GM18951 (cell line): ENCODE results near the gene CEP126.

ENCODE experiments used
- POLR2A ChIP-seq: IDR thresholded peaks from 4 replicates; pipeline ENCODE4 v1.6.1; 2011; ENCODE audit warnings: mild to moderate bottlenecking; ENCODE audit not compliant: insufficient read length, insufficient read depth; ENCODE audit errors: extremely low read depth
- in situ Hi-C: fragments of 300-500 bp; cut with MboI; formaldehyde crosslinking; loops from one replicate; pipeline ENCODE4 v1.12.0; 2022; ENCODE audit warnings: low sequenced_read_pairs, mixed read lengths, inconsistent platforms; ENCODE audit not compliant: unreplicated experiment

The CEP126 gene

GRCh38 chr11:101914738-101915426 is at the start of gene CEP126:
TSS of gene CEP126 (plus strand) at chr11:101915010. CDS start at chr11:101915285, 275 bp downstream.
- TF ChIP-seq POLR2A: no peak
- in situ Hi-C loops: no loop called here

GRCh38 chr11:101866619-101867491 is 48.0 kb upstream of the CEP126 start:
- no peak for TF ChIP-seq POLR2A
- in situ Hi-C loops: no loop called here

DNA sequence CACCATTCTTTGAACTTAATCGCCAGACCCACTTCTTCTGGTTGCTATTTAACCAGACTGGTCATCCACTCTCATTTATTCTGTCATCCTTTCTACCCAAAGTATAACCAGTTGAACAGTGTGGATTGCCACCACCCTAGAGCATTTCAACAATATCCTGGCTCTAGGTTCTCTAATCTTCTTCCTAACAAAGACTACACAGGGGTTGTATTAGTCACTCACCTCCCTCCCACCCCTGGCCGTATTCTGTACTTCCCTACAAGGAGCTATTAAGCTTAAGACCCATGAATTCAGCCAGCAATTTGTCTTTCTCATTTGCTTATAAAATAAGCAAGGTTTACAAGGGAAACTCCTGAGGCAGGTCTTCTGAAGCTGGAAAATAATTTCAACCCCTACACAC is 46.9 kb upstream of the CEP126 start:
- in situ Hi-C loops: no loop called here
- TF ChIP-seq POLR2A: no peak

DNA sequence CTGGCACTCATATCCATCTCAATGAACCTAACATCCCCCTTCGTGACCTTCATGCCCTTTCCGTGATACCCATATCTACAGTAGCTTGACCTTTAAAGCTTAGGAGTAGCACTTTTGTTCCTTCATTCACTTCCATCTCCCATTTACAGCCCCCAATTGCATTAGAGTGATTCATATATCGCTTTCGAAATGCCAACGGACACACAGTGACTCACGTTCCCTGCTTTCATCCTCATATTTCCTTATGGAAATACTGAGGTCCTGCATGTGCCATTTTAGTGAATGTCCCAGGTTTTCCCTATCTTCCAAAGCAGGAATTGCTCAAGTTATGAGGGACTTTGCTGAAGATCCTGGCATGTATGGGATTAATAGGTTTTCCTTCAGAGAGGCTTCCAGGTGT is 44.3 kb upstream of the CEP126 start:
- no peak for TF ChIP-seq POLR2A
- in situ Hi-C loops: no loop called here

- TF ChIP-seq POLR2A: no peak
- in situ Hi-C loops: no loop called here
Measured at GRCh38 chr11:101872171-101872882, 42.5 kb upstream of the CEP126 start.

DNA sequence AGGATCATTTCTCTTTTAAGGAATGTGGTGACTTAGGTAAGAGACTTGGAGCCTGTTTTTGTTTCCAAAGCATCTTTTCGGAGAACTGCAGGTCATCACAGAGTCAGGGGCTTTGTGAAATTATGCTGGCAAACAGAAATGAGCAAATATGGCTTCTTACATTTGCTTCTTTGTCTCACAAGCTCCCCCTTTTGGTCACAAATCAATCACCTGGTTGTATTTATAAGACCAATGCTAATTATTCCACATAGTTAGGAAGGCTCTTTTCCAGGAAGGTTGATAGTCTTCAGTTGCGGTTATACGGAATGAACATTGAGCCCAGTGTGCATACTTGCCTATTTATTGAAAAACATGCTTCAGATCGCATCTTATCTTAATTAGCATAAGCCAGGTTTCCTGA is 34.6 kb upstream of the CEP126 start:
- in situ Hi-C loops: no loop called here
- TF ChIP-seq POLR2A: no peak

- TF ChIP-seq POLR2A: no peak
- in situ Hi-C loops: no loop called here
Measured at GRCh38 chr11:101881586-101881985, 33.2 kb upstream of the CEP126 start.

- no peak for TF ChIP-seq POLR2A
- in situ Hi-C loops: no loop called here
Measured at GRCh38 chr11:101885631-101886030, 29.2 kb upstream of the CEP126 start.

GRCh38 chr11:101889767-101890166 is 25.0 kb upstream of the CEP126 start:
- no peak for TF ChIP-seq POLR2A
- in situ Hi-C loops: no loop called here

- no peak for TF ChIP-seq POLR2A
- in situ Hi-C loops: no loop called here
Measured at GRCh38 chr11:101894505-101894904, 20.3 kb upstream of the CEP126 start.

- in situ Hi-C loops: no loop called here
- no peak for TF ChIP-seq POLR2A
Measured at GRCh38 chr11:101907815-101908214, 7.0 kb upstream of the CEP126 start.

DNA sequence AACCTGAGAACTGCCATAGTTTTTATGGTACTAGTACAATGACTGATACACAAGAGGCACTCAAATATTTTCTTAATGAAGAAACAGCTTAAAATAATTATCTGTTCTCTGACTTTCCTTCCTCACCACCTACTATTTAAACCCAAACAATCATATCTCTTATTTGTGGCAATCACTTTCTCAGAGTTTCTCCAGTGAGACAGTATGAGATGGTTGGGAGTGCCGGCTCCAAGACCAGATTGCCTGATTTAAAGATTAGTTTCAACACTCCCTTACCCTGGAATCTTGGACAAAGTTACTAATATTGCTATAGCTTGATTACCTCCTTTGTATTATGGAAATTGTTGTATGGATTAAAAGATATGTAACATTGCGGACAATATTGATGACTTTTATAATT is 5.7 kb upstream of the CEP126 start:
- no peak for TF ChIP-seq POLR2A
- in situ Hi-C loops: no loop called here

- no peak for TF ChIP-seq POLR2A
- in situ Hi-C loops: no loop called here
Measured at GRCh38 chr11:101912823-101913284, 2.0 kb upstream of the CEP126 start.

DNA sequence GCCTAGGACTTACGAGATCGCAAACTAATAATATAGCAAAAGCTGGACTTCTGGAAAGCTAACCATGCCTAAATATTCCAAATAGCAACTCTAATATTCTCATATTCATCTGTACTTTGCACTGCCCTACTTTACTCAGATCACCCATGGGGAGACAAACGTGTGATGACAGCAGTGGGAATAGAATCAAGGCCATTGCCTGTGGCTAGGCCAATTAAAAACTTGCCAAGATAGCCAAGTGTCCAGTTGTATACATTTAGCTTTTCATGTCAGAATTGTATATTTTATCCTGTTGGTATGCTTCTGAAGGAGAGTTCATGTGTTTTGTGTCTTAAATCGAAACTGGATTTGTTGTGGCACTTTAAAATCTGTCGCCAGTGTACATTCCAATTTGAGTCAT is 1.2 kb upstream of the CEP126 start:
- in situ Hi-C loops: no loop called here
- no peak for TF ChIP-seq POLR2A

DNA sequence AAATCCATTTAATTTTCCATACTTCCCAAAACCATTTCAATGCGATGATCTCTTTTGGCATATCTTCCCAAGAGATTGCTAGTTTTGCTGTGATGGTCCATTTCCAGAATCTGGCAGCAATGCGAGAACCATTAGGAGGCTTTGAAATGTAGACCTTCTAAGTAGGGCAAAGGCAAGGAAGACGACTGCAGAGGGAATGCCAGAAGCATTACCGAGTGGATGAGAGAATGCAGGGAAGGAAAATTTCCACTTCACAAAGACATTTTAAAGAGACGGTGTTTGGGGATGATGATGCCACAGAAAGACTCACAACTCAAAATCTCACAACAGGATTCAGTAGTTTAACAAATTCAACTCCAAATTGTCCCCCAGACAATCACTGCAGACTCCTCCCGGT is 471 bp upstream of the CEP126 start:
- in situ Hi-C loops: no loop called here
- TF ChIP-seq POLR2A: no peak
